H7 (cell line): ENCODE results near the gene KIR2DL4. TPM values are rescaled to one million over a fixed set of nuclear protein-coding genes. Genes with fewer than 3 reads are reported as not detected.
"Not testable (repeated sequence)": the region's sequence is repeated elsewhere in the genome, so short reads cannot be mapped to it uniquely, and the experiment has no call there.

Experiments
- DNase-seq: peaks from one replicate; pipeline ENCODE4 v3.0.0; 2012
- H3K27me3 ChIP-seq: 2 replicates; pipeline ENCODE4 v1.6.0; 2011; ENCODE audit warnings: mild to moderate bottlenecking, low read length; ENCODE audit not compliant: control insufficient read depth, insufficient read depth
- H3K36me3 ChIP-seq: replicated peaks from 2 replicates; pipeline ENCODE4 v1.5.1; 2011; ENCODE audit warnings: low read length; ENCODE audit not compliant: control insufficient read depth, insufficient read depth
- H3K4me3 ChIP-seq: 2 replicates; pipeline ENCODE4 v1.5.1; 2011; ENCODE audit warnings: low read depth, mild to moderate bottlenecking, control low read depth, low read length, moderate library complexity; ENCODE audit not compliant: insufficient read depth
- total RNA-seq: library from RNA; depleted of rRNA; stranded (reverse); fragments of >200 nt; shearing (Covaris generic); gene quantifications from 2 replicates; pipeline ENCODE4 v1.2.3, GENCODE V29; 2014; rRNA removed

The KIR2DL4 gene
- not detected in 2 replicates for total RNA-seq

DNA sequence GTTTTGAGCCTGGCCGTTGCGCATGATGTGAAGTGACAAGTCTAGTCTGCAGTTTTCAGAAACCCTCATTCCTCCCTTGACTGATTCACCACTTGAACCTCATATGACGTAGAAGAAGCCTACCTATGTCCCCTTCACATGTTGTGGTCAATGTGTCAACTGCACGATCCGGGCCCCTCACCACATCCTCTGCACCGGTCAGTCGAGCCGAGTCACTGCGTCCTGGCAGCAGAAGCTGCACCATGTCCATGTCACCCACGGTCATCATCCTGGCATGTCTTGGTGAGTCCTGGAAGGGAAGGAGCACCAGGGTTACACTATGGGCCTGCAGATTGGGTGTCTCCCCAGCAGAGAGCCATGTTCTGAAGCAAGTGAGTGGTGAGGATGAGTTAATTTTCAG, at the start of gene KIR2DL4:
TSS of gene KIR2DL4 (plus strand) at position 201 of the 400 bp plus-strand sequence. CDS start at position 243, 42 bp downstream.
- H3K27me3 ChIP-seq = no peaks in the 10 kb centered on the region
- no peak for DNase-seq
- H3K36me3 ChIP-seq = no peaks in the 10 kb centered on the region
- H3K4me3 ChIP-seq = no peak within 1 kb of the TSS

DNA sequence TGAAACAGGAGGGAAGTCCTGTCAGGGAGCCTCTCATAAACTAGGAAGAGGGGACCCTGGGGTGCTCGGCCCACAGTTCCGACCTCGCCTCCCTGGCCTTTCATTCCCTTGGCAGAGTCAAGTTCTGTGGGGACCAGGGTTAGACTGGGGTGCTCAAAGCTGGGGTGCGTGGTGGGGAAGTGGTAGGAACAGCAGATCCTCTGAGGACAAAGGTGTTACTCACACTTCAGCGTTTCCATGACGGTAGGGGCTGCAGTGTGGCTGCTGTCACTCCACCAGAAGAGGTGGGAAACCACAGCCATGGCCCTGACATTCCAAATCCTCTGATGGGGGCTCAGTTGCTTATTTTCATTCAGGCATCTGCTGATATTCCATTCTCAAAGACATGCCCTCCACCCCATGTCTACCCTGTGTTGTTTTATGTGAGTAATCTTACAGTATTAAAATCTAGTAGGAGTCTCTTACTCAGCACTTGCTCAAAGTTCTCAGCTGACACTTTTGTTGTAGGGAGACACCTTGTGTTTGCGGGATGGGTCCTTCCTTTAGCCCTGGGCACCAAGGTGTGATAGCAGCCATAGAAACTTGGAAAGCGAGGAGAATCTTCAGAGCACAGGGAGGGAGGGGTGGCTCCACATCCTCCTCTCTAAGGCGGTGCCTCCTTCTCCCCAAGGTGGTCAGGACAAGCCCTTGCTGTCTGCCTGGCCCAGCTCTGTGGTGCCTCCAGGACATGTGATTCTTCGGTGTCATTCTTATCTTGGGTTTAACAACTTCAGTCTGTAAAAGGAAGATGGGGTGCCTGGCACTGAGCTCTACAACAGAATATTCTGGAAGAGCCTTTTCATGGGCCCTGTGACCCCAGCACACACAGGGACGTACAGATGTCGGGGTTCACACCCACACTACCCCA, 47.0 kb upstream of the KIR2DL4 start:
- not testable (repeated sequence) for DNase-seq, H3K27me3 ChIP-seq, H3K36me3 ChIP-seq, H3K4me3 ChIP-seq

DNA sequence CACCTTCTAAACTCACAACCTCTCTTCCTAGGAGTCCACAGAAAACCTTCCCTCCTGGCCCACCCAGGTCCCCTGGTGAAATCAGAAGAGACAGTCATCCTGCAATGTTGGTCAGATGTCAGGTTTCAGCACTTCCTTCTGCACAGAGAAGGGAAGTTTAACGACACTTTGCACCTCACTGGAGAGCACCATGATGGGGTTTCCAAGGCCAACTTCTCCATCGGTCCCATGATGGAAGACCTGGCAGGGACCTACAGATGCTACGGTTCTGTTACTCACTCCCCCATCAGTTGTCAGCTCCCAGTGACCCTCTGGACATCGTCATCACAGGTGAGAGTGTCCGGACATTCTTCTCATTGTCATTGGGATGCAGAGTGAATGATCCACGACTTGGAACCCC, 44.8 kb upstream of the KIR2DL4 start:
- not testable (repeated sequence) for DNase-seq, H3K36me3 ChIP-seq, H3K4me3 ChIP-seq, H3K27me3 ChIP-seq

DNA sequence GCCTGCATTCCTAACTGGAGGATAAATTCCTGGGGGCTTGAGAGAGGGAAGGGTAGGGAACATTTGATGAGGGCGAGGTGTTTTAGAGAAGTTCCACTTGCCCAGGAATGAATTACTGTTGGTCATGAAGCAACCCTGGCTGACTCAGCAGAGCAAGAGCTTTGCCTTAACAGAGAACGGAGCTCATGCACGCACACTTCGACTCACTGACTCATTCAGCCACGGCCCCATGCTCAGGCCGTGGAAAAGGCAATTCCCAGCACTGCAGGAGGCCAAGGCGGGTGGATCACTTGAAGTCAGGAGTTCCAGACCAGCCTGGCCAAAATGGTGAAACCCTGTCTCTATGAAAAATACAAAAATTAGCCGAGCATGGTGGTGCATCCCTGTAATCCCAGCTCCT, 39.2 kb upstream of the KIR2DL4 start:
- not testable (repeated sequence) for DNase-seq, H3K27me3 ChIP-seq, H3K36me3 ChIP-seq, H3K4me3 ChIP-seq

DNA sequence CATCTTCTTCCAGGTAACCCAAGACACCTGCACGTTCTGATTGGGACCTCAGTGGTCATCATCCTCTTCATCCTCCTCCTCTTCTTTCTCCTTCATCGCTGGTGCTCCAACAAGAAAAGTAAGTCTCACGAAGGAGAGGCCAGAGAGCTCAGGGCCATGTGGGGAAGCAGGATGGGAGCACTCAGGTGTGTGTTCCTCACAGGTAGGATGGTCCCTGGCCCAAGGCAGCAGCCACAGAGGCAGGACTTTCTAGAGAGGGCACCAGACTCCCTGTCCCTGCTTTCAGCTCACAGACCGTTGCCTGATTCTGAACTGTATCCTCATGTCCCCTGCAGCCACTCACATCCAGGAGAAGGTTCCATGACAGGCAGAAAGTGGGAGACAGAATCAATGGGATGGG, 36.9 kb upstream of the KIR2DL4 start:
- not testable (repeated sequence) for H3K4me3 ChIP-seq, H3K36me3 ChIP-seq, DNase-seq, H3K27me3 ChIP-seq

DNA sequence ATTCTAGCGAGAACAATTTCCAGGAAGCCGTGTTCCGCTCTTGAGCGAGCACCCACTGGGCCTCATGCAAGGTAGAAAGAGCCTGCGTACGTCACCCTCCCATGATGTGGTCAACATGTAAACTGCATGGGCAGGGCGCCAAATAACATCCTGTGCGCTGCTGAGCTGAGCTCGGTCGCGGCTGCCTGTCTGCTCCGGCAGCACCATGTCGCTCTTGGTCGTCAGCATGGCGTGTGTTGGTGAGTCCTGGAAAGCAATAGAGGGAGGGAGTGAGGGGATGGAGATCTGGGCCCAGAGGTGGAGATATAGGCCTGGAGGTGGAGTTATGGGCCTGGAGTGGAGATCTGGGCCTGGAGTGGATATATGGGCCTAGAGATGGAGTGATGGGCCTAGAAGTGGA, 33.8 kb upstream of the KIR2DL4 start, which contains the start of gene KIR2DL1:
TSS of gene KIR2DL1 (plus strand) at position 148 of the 400 bp plus-strand sequence. CDS start at position 206, 58 bp downstream.
- H3K36me3 ChIP-seq, DNase-seq, H3K4me3 ChIP-seq, H3K27me3 ChIP-seq: not testable (repeated sequence)

DNA sequence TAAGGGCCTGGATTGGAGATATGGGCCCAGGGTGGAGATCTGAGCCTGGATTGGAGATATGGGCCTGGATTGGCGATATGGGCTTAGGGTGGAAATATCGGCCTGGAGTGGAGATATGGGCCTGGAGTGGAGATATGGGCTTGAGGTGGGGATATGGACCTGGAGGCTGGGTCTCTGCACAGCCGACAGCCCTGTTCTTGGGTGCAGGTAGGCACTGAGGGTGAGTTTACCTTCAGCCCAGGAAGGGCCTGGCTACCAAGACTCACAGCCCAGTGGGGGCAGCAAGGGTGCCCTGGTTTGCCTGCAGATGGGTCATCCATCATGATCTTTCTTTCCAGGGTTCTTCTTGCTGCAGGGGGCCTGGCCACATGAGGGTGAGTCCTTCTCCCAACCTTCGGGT, 32.9 kb upstream of the KIR2DL4 start:
- H3K4me3 ChIP-seq, DNase-seq, H3K27me3 ChIP-seq, H3K36me3 ChIP-seq: not testable (repeated sequence)

DNA sequence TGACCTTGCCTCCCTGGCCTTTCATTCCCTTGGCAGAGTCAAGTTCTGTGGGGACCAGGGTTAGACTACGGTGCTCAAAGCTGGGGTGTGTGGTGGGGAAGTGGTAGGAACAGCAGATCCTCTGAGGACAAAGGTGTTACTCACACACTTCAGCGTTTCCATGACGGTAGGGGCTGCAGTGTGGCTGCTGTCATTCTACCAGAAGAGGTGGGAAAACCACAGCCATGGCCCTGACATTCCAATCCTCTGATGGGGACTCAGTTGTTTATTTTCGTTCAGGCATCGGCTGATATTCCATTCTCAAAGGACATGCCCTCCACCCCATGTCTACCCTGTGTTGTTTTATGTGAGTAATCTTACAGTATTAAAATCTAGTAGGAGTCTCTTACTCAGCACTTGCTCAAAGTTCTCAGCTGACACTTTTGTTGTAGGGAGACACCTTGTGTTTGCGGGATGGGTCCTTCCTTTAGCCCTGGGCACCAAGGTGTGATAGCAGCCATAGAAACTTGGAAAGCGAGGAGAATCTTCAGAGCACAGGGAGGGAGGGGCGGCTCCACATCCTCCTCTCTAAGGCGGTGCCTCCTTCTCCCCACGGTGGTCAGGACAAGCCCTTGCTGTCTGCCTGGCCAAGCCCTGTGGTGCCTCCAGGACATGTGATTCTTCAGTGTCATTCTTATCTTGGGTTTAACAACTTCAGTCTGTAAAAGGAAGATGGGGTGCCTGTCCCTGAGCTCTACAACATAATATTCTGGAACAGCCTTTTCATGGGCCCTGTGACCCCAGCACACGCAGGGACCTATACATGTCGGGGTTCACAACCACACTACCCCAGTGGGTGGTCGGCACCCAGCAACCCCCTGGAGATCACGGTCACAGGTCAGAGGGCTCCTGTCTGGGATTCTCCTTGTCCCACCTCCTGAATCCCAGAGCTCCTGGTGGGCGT, 32.1 kb upstream of the KIR2DL4 start:
- DNase-seq, H3K27me3 ChIP-seq, H3K4me3 ChIP-seq, H3K36me3 ChIP-seq: not testable (repeated sequence)

DNA sequence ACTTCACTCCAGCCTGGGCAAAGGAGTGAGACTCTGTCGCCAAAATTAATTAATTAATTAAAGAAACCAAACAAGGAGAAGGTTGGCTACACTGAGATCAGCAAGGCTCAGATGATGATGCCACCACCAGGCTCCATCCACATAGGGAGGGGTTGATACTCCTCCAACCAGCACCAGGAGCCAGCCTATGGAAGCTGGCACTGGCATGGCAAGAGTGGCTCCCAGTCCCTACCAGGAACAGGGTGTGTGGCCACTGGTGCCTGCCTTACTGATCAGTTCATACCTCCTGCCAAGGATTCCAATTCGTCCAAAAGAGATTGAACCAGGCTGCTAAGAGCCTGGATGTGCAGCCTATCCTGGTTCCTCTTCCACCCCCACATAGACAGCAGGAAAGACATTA, 30.7 kb upstream of the KIR2DL4 start:
- not testable (repeated sequence) for DNase-seq, H3K36me3 ChIP-seq, H3K4me3 ChIP-seq, H3K27me3 ChIP-seq

DNA sequence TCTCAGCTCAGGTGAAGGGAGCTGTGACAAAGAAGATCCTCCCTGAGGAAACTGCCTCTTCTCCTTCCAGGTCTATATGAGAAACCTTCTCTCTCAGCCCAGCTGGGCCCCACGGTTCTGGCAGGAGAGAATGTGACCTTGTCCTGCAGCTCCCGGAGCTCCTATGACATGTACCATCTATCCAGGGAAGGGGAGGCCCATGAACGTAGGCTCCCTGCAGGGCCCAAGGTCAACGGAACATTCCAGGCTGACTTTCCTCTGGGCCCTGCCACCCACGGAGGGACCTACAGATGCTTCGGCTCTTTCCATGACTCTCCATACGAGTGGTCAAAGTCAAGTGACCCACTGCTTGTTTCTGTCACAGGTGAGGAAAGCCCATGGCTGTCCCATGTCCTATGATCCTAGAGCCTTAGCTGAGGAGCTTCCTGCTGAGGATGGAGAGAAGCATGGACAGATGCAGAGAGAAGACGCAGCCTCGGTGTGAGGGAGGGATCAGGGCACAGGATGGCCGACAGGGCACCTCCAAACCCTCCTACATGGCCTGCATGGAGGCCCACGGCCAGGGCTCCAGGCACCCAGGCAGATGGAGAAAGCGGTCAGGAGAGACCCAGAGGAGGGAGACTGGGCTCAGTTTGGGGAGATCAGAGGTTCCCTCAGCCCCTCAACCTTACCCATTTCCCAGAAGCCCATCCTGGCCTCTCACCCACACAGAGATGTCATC, 28.2 kb upstream of the KIR2DL4 start:
- not testable (repeated sequence) for H3K36me3 ChIP-seq, DNase-seq, H3K27me3 ChIP-seq

DNA sequence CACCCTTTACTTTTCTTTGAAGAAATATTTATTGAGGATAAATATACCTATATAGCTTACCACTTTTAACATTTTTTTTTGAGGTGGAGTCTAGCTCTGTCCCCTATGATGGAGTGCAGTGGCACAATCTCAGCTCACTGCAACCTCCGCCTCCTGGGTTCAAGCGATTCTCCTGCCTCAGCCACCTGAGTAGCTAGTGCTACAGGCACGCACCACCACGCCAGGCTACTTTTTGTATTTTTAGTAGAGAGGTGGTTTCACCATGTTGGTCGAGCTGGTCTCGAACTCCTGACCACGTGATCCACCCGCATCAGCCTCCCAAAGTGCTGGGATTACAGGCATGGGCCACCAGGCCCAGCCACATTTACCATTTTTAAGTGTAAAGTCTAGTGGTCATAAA, 27.6 kb upstream of the KIR2DL4 start:
- DNase-seq, H3K27me3 ChIP-seq, H3K4me3 ChIP-seq, H3K36me3 ChIP-seq: not testable (repeated sequence)

More for the DNA sequence above, 28.2 kb upstream of the KIR2DL4 start:
- H3K4me3 ChIP-seq = not testable (repeated sequence)

DNA sequence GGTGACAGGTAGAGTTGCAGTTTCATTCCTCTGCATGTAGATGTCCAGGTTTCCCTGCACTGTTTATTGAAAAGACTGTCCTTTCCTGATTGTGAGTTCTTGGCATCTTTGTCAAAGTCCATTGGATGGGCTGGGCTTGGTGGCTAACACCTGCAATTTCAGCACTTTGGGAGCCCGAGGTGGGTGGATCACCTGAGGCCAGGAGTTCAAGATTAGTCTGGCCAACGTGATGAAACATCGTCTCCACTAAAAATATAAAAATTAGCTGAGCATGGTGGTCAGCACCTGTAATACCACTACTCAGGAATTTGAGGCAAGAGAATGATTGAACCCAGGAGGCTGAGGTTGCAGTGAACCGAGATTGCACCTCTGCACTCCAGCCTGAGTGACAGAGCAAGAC, 25.6 kb upstream of the KIR2DL4 start:
- not testable (repeated sequence) for DNase-seq, H3K36me3 ChIP-seq, H3K4me3 ChIP-seq, H3K27me3 ChIP-seq

DNA sequence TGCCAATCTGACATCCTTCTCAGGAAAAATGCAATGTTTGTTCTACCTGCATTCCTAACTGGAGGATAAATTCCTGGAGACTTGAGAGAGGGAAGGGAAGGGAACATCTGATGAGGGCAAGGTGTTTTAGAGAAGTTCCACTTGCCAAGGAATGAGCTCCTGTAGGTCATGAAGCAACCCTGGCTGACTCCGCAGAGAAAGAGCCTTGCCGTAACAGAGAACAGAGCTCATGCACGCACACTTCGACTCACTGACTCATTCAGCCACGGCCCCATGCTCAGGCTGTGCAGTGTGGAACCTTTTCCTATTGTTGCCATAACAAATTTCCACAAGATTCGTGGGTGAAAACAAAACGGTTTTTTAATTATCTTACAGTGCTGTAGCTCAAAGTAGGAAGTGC, 24.5 kb upstream of the KIR2DL4 start:
- not testable (repeated sequence) for DNase-seq, H3K27me3 ChIP-seq, H3K4me3 ChIP-seq, H3K36me3 ChIP-seq

DNA sequence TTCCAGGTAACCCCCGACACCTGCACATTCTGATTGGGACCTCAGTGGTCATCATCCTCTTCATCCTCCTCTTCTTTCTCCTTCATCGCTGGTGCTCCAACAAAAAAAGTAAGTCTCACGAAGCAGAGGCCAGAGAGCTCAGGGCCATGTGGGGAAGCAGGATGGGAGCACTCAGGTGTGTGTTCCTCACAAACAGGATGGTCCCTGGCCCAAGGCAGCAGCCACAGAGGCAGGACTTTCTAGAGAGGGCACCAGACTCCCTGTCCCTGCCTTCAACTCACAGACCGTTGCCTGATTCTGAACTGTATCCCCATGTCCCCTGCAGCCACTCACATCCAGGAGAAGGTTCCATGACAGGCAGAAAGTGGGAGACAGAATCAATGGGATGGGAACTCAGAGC, 20.5 kb upstream of the KIR2DL4 start:
- H3K27me3 ChIP-seq, DNase-seq, H3K4me3 ChIP-seq, H3K36me3 ChIP-seq: not testable (repeated sequence)
